Glomerular visceral epithelial cell (primary cell): ENCODE data around the gene POU6F2.

Experiments used
- DNase-seq: peaks from one replicate; pipeline ENCODE4 v3.0.0-alpha.2; 2016; ENCODE audit errors: extremely low spot score

The POU6F2 gene

DNA sequence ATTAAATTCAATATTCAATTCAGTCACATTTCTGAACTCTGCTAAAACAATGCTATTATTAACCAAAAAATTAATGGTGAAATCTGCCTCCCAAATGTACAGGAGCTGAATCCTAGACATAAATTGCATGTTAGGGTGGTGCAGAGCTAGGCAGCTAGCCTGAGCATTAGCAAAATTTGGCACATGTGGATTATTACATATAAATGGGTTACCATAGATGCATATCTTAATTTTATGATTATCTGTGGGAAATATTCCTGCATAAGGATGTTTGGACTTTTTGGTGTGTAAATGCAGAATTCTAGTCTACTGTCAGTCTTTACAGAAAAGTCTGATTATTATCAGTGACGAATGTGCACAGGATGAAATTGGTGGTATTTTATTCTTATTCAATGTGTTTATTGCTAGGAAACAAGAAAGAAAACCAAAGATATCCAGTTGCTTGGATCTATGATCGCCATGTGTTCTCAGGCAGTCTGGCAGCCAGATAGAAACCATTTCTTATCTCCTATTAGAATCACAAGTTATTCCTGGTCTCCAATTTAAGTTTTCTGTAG is 150.7 kb downstream of the POU6F2 start:
- DNase-seq: no peak

DNA sequence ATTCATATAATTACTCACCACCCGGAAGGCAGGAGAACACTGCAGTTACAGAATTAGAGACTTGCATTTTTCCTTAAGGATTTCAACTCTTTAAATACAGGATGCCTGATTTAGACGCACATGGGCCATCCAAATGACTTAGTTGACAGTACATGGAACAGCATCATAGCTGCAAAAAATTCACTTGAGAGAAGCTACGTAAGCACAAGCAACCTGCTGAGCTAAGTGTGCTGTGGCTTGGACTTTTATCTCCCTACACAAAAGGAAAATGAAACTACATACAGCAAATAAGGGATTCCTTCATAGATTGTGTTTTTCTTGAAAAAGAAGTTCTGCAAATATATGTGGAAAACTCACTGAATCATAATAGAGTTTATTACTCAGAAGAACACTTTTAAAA is 152.6 kb downstream of the POU6F2 start:
- DNase-seq: no peak

DNA sequence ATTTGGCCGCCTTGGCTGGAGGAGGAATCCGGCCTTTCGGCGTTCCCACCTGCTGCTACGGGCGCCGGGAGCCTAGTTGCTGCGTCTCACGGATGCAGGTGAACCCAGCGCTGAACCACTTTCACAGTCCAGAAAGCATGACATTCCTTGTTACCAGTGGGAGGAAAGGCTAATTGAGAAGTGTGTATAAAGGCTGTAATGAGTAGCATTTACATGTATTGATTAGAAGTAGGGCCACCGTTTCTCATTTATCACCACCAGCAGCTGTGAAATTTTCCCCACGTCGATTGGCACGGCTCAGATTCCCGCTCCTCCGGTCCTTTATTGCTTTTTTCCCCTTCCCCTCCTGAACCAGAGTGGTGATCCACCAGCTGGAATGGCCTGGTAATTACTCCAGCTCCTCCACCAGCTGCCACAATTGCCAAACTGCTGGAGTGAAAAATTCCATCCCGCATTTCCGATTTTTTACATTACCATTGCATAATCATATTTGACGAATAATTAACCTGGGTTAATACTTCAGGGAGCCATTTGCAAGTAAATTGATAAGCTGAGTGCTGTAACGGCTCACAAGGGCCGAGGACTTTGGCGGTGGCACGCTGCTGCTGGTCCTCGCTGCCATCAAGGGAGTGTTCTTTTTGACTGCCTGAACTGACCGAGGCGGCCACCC is 153.3 kb downstream of the POU6F2 start:
- peak; percentile 17 for DNase-seq

DNA sequence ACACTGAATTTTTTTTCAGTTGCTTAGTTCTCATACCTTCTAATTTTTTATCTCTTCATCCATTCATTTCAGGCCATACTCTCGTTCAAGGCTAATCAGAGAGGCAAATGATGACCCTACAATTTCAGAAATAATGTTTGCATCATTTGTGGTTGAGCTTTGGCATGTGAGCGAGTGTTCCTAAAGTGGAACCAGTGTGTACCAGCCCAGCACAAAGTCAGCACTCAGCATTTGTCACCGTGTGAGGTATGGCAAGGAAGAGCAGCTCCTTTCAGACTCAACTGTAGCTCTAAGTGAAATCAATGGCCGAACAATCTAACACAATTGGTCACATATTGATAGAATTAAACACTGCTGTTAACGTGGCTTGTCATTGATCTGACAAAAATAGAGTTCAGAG is 154.6 kb downstream of the POU6F2 start:
- no peak for DNase-seq

DNA sequence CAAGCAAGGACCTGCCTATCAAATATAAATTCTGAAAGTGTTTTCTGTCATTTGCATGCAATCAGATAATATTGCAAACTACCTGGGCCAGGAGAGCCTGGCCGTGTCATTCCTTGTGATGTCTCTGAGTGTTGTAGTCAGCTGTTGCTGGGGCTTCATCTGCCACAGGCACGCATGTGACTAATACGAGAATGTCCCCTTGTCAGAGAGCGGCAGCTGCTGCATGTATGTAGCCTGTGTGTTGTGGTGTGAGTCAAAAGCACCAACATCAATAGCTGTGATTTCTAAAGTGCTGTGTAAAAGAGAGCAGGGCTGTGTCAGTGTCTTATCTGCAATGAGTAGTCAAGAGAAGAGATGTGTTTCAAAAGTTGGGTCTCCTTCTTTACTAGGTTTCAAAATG is 155.4 kb downstream of the POU6F2 start:
- no peak for DNase-seq

DNA sequence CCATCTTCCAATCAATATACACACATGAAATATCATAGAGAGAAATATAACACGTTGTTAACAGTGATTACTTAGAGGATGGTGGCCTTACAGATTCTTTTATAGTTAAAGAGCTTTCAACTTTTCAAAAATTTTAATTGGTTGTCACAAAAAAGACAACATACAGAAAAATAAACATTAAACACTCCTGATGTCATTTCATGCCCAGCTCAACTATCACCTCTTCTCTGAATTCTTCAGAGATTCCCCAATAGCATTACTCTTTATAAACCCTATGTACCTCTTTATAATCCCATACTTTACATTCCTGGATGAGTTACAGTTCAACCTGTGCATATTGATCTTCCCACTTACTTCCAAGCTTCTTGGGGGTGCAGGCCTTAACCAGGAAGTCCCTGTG is 159.8 kb downstream of the POU6F2 start:
- DNase-seq: no peak

DNA sequence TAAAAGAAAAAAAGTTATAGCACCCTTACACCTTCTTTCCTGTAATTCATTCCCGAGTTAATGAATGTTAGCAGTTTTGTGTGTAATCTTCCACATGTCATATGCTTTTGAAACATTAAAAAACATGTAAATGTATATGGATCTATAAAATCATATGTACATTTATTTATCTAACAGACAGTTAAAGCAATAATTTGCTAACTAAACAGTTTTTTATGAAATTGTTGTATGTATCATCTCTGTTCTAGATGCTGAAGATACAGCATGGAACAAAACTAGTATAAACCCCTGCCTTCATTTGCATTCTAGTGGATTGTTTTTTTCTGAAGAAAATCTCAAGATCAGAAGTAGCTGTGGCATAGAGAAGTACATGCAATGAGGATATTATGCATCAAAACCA is 165.0 kb downstream of the POU6F2 start:
- no peak for DNase-seq

DNA sequence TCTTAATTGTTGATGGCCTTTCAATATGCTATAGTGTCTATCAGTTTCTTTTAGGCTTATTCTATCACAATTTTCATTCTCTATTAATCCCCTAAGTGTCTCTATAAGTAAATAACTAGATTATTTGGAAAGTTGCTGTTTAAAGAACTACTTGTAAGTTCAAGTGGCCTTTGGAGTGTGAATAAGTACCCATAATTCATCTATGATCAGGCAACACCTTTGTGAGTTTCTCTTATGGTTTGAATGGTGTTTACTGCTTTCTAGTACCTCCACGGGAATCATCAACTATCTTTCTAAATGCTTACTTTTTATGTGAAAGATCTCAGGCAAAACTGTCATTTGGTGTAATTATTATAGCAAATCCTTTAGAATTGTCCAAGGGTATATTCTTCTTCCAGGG is 166.7 kb downstream of the POU6F2 start:
- no peak for DNase-seq

DNA sequence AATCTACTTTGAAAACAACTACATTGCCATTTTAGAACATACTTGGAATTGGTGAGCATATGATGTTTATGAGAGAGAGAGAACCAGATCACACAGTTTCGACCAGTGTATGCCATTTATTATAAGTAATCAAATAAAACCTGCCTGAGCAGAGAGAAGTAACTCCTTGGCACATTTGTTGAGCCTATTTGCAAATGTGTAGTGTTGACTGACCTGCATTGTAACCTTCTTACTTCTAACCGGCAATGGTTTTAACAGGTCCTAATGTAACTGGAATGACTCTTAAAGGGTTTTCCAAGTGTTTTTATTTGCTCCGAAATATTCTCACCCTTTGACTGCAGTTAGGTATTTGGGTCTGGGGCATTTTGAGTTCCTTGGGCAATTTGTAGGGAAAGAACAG is 167.6 kb downstream of the POU6F2 start:
- no peak for DNase-seq

DNA sequence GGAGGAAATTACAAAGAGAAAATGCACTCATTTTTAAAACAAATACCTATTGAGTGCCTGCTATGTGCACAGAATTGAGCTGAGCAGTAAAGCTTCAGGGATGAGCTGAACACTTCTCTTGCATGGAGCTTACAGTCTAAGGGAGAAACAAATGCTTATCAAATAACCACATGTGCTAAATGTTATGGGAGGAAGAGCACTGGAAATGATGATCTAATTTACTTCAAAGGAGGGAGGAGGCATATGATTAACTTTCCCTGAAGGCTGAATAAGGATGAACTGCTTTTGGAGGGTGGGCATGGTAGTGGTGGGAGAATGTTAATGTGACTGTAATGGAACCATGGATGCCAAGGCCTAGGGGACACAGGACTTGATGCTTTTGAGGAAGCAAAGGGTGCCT is 168.2 kb downstream of the POU6F2 start:
- DNase-seq: no peak

DNA sequence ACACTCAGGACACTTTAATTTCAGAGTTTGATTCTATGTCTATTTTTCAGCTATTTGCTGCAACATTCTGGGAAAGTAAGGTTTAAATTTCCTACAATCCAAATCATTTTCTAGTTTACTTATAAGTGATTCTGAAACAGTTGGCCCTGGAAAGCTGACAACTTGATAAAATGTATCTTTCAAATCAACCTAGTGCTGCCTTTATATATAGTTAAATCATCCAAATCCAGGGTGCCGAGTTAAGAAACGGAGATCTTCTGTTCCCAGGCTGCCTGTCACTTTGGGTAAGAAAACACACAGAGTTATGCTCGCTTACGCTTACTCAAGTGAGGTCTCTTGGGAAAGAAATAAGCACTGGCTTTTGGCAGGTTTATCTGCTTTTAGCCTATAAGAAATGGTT is 175.0 kb downstream of the POU6F2 start:
- DNase-seq: no peak

DNA sequence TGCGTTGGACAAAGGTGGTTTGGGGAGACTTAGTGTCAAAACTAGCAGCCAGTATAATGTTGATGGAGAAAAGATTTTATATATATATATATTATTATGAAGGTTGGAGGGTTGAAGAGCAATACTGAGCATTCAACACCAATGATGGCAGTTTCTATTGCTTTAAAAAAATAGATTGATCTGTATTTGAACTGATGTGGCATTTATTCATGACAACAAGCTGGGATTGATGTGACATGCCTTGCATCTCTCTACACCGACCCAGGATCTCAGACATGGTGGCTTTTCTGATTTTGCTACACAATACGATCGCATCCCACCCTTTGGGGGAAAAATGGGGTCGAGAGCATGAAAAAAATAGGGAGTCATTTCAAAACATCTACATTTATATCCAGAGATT is 175.4 kb downstream of the POU6F2 start:
- no peak for DNase-seq

DNA sequence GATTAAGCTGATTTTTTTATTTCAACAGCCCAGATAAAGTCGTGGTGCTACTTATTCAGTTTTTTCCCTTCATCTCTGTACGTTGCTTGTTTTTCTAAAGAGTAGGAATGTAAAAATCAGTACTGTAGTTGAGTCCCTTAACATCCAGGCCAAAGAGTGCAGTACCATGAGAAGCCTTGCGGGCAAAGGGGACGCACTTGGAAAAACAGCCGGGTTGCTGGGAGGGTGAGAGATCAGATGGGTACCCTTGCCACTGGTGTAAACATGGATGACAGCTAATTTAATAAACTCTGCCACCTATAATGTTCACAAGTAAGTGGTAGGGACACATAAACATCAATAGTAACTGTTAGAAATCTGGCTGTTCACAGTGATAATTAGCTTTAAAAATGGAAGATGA is 175.9 kb downstream of the POU6F2 start:
- DNase-seq: no peak

DNA sequence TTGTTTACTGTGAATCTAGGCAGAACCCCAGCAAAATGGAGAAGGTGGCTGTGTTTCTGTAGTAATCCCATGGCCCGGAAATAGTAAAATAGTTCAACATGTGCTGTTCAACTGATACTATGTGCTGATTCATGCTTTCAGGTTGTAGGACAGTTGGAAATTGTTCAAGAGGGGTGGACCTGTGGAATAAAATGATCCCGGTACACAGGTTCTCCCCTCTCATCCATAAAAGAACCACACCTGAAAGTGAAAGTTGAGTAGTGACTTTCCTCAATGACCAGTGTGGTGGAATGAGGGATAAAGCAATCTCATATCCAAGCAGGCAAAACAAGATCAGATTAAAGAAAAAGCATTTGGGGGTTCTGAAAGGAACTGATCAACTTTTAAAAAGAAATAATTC is 177.1 kb downstream of the POU6F2 start:
- no peak for DNase-seq

DNA sequence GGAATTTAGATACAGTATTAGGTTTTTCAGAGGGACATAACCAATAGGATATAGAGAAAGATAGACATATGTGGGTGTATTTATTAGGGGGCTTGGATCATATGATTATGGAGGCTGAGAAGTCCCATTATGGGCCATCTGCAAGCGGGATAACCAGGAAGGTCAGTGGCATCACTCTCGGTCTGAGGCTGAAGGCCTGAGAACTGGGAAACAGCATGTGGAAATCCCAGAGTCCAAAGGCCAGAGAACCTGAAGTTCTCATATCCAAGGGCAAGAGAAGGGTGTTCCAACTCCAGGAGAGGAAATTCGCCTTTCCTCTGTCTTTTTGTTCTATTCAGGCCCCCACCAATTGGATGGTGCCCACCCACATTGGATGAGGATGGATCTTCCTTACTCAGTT is 180.7 kb downstream of the POU6F2 start:
- no peak for DNase-seq

DNA sequence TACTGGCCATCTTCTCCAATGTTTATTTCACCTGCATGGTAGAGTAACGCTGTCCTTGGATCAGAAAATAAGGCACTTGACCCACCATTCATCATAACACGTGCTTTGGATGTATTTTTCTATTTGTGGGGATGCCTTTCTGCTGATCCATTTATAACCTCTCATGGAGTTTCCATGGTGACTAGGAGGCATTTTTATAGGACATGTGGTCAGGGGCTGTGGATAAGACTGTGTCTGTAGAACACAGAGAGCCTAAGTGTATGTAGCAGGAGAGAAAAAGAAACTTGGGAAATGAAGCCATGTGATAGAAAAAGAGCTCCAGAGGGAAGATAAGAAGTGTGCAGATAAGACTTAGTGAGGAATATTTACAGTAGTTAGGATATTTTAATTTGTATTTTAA is 184.2 kb downstream of the POU6F2 start:
- no peak for DNase-seq

DNA sequence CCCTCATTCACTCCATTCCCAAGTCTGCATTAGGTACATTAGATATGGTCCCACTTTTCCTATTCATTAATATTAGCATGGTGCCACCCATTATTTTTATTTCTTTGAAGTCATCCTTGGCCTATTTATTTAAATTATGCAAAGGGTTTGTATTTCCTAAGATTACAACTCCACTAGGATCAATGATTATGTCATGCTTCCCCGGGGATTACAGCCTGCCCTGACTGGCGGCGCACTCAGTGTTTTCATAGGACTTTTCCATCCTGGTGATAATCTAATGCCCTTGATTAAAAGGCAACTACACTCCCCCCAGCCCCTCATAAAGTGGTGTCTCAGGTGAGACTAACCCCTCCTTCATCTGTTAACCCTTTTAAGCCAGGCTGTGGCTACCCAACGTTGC is 187.2 kb downstream of the POU6F2 start:
- DNase-seq: no peak

DNA sequence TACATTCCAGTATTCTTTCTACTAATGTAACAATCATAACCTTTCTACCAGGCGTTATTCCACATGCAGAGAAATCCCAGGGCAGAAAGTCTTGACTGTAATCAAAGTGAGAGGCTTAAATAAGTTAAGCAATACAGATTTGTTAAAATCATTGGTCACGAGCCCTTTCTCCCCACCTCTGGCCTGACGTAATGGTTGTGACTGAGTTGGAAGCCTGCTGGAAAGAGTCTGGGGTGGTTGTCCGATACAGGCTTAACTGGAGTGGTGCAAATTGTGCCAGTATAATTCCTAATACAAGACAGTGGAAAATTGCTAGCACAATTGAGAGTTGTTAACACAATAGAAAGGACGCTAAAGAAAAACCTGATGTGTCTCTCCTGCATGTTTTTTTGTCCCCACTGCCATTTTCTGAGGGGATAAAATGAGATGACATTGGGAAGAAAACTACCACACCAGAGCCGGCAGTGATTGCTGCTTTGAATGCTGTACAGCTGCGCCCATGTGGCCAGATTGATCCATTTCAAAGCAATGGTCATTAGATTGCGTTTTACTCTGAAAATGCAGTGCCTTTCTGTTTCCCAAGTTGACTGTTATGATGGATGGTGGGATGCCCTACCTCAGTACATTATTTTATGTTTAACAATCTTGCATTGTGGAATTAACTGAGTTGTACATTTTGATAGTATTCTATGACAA is 190.8 kb downstream of the POU6F2 start:
- DNase-seq: no peak

DNA sequence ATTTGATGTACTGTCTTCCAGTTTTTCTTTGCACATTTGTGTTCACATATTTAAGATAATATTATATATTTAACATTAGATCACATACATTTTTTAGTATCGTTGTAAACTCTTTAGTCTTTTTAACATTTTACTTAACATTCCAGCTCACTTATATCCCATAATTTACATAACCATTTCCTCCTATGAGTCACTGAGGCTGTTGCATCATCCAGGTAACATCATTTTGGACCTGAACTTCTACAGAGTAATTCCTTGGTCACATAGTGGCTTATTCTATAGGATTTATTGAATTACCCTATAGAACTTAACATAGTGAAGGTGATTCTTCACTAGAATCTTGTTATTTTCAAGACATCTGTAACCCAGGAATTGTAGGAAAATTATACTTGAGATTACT is 194.4 kb downstream of the POU6F2 start:
- no peak for DNase-seq

DNA sequence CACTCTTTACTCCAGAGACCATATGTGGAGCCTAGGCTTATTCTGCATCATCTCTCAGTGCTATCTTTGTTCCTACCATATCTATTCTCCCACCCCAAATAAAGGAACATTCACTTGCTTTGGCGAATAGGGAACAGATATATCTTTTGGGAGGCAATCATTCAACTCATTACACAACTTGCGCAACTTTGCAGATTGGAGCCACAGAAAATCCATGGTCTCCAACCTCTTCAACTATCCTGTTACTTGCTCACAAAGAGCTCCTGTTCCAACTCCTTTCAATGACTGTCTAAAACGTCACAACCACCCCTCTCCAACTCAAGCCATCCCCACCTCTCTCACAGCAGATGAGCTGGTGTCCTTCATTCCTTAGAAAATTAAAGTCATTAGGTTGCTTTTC is 203.7 kb downstream of the POU6F2 start:
- DNase-seq: no peak

DNA sequence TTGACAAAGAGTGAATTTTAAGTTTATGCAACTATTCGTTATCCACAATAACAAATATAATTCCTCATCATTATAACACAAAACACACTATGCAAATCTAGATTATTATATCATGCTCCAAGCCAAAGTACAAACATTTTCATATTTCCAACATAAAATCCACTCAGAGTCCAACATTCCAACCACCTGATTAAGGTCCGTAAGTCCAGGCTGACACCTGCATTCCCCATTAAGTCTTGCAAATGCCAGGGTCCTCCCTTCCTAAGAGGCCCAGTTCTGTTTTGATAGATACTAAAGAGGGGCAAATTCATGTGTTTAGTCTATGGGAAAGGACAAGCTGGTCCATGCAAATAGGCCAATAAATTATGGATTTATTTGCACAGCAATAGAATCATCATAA is 206.1 kb downstream of the POU6F2 start:
- no peak for DNase-seq

DNA sequence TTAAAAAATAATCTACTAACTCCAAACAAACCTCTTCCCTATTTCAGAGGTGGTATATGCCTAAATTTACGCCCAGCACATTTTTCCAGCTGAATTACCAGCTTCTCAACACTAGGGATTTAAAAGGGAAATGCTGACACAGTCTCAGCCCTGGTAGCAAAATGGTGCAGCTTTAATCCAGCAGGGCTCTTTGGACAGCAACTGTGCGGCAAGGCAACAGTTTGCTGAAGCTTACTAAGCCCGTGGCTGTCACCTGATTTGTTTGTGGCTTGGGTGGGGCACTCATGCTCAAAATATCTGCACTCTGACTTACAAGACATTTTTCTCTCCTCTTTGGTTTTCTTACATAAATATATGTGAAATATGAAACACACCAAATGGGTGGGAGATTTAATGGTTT is 206.7 kb downstream of the POU6F2 start:
- no peak for DNase-seq

DNA sequence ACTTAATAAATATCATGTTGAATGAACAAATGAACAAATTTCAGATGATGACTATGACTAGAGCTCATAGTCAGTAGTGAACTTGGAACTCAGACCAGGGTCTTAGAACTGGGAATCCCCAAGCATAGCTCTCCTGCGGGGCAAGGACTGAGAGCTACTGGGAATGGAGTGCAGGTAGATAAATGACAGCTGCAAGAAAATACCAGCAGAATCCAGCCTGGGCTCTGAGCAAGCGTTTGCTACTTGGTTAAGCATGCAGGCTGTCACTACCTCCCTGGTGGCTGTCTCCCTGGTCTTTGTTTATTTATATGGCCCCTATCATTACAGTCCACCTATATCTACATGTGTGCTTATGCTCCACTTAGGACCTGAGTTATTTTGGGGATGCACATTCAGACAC is 208.4 kb downstream of the POU6F2 start:
- no peak for DNase-seq

DNA sequence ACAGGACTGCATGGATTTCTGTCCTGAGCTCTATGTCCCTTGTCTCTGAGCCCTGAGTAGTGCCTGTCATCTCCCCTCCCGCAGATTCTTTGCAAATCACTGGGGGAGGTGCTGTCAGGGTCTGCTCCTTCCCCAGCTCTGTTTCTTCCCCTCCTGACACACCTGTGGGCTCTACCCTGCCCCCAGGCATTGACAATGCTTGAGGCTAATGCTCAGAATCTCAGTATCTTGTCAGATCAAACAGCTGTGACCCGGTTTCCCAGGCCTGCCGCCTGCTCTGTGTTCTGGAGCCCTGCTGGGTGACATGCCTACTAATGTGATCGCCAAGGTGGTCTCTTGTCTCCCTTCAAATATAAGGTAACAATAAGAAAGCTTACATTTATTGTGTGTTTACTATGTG is 209.0 kb downstream of the POU6F2 start:
- DNase-seq: no peak
